H1 (cell line): Measurements from ENCODE around the gene TRAK1. TPM values are rescaled to one million over a fixed set of nuclear protein-coding genes. Genes with fewer than 3 reads are reported as not detected.

Experiments
- CTCF ChIA-PET: fragments of 300-600 bp; sonication (Branson Sonifier 250); formaldehyde crosslinking; loops from one replicate; lab custom pipeline; 2021; ENCODE audit not compliant: partially characterized antibody; lab: Charles Lee
- POLR2A ChIA-PET: fragments of 300-600 bp; sonication (Branson Sonifier 250); formaldehyde crosslinking; loops from one replicate; lab custom pipeline; 2021; ENCODE audit warnings: inconsistent platforms; ENCODE audit not compliant: partially characterized antibody; lab: Charles Lee
- DNase-seq, 2 experiments: peaks; one replicate each; pipeline versions ENCODE4 v3.0.0 to v3.0.0-alpha.2; 2010 to 2022; ENCODE audit warnings: low spot score in 2 of 2, low read depth in 1 of 2, mixed read lengths in 1 of 2
- FAIRE-seq: peaks from 2 replicates; lab custom pipeline; 2011; peaks lifted over from hg19 to GRCh38; lab: Jason Lieb, UNC
- H2AFZ ChIP-seq: 2 replicates; pipeline ENCODE4 v1.8.1; 2012; ENCODE audit warnings: low read length, inconsistent platforms
- H2AK5ac ChIP-seq: 2 replicates; pipeline ENCODE4 v1.6.1; 2013; ENCODE audit warnings: low read depth, low read length
- H2BK120ac ChIP-seq: replicated peaks from 2 replicates; pipeline ENCODE3; 2013; ENCODE audit warnings: low read depth, low read length, inconsistent platforms
- H2BK12ac ChIP-seq: 2 replicates; pipeline ENCODE4 v1.6.1; 2013; ENCODE audit warnings: low read depth, low read length
- H2BK15ac ChIP-seq: 2 replicates; pipeline ENCODE4 v1.6.1; 2013; ENCODE audit warnings: low read length
- H2BK20ac ChIP-seq: 2 replicates; pipeline ENCODE4 v1.6.1; 2013; ENCODE audit warnings: low read length
- H2BK5ac ChIP-seq: 2 replicates; pipeline ENCODE4 v1.6.1; 2013; ENCODE audit warnings: low read depth, low read length
- H3K14ac ChIP-seq: 2 replicates; pipeline ENCODE4 v1.6.1; 2013; ENCODE audit warnings: inconsistent platforms; ENCODE audit not compliant: insufficient read length
- H3K18ac ChIP-seq: 2 replicates; pipeline ENCODE4 v1.6.1; 2013; ENCODE audit warnings: low read length; ENCODE audit errors: extremely low read depth
- H3K23ac ChIP-seq: 2 replicates; pipeline ENCODE4 v1.6.1; 2013; ENCODE audit warnings: inconsistent platforms; ENCODE audit not compliant: insufficient read length
- H3K23me2 ChIP-seq: 2 replicates; pipeline ENCODE4 v1.6.1; 2013; ENCODE audit warnings: low read depth, low read length
- H3K27ac ChIP-seq: 2 replicates; pipeline ENCODE4 v1.6.1; 2011; ENCODE audit warnings: low read depth, low read length, inconsistent platforms
- H3K27me3 ChIP-seq, 4 experiments: replicated peaks in 1 of 4; 1 replicate in 1 of 4; 2 replicates in 3 of 4; pipeline versions ENCODE4 v1.6.1 to v1.8.1; 2011 to 2013; ENCODE audit warnings: low read length in 3 of 4, mild to moderate bottlenecking in 3 of 4, inconsistent platforms in 2 of 4, mixed read lengths in 2 of 4, moderate library complexity in 1 of 4; ENCODE audit not compliant: control insufficient read depth in 3 of 4, insufficient read depth in 3 of 4; ENCODE audit errors: extremely low read depth in 1 of 4
- H3K36me3 ChIP-seq, 4 experiments: 2 replicates each; pipeline versions ENCODE4 v1.6.1 to v1.8.1; 2011 to 2013; ENCODE audit warnings: mild to moderate bottlenecking in 4 of 4, low read length in 3 of 4, moderate library complexity in 2 of 4, control low read depth in 1 of 4, inconsistent platforms in 1 of 4; ENCODE audit not compliant: insufficient read depth in 4 of 4, control insufficient read depth in 2 of 4
- H3K4ac ChIP-seq: replicated peaks from 2 replicates; pipeline ENCODE3; 2013; ENCODE audit warnings: low read length, low read depth, mixed read lengths, inconsistent platforms; ENCODE audit not compliant: insufficient read length
- H3K4me1 ChIP-seq, 4 experiments: replicated peaks in 1 of 4; 1 replicate in 1 of 4; 2 replicates in 3 of 4; pipeline versions ENCODE4 v1.6.1 to v1.8.1; 2011 to 2013; ENCODE audit warnings: low read length in 3 of 4, inconsistent platforms in 2 of 4, mixed read lengths in 1 of 4; ENCODE audit not compliant: insufficient read depth in 4 of 4, control insufficient read depth in 3 of 4
- H3K4me2 ChIP-seq, 2 experiments: 2 replicates each; pipeline versions ENCODE4 v1.6.1 to v1.8.1; 2011 to 2013; ENCODE audit warnings: low read depth in 2 of 2, low read length in 2 of 2, control low read depth in 1 of 2, inconsistent platforms in 1 of 2, mild to moderate bottlenecking in 1 of 2; ENCODE audit not compliant: insufficient read depth in 1 of 2
- H3K4me3 ChIP-seq, 4 experiments: fragments of 200-600, 300-600 bp in 1 of 4; sonication (generic), shearing (Covaris generic), sonication (Bioruptor Twin) in 1 of 4; 2 replicates each; pipeline versions ENCODE4 v1.5.1 to v1.8.1; 2011 to 2016; ENCODE audit warnings: low read length in 4 of 4, low read depth in 3 of 4, control low read depth in 2 of 4, inconsistent platforms in 2 of 4, mild to moderate bottlenecking in 2 of 4, mixed read lengths in 1 of 4, moderate library complexity in 1 of 4; ENCODE audit not compliant: insufficient read depth in 2 of 4; ENCODE audit errors: extremely low read depth in 1 of 4
- H3K56ac ChIP-seq: replicated peaks from 2 replicates; pipeline ENCODE3; 2013; ENCODE audit warnings: low read depth, mild to moderate bottlenecking, mixed read lengths, low read length, inconsistent platforms; ENCODE audit not compliant: insufficient read length
- H3K79me1 ChIP-seq: 2 replicates; pipeline ENCODE4 v1.6.1; 2013; ENCODE audit warnings: low read depth, low read length, control low read depth
- H3K79me2 ChIP-seq, 2 experiments: 2 replicates each; pipeline versions ENCODE4 v1.6.1 to v1.8.1; 2012 to 2013; ENCODE audit warnings: low read length in 2 of 2, mild to moderate bottlenecking in 2 of 2, inconsistent platforms in 1 of 2; ENCODE audit not compliant: insufficient read depth in 2 of 2, control insufficient read depth in 1 of 2
- H3K9ac ChIP-seq, 4 experiments: replicated peaks in 1 of 4; 1 replicate in 1 of 4; 2 replicates in 3 of 4; pipeline versions ENCODE4 v1.6.1 to v1.8.1; 2011 to 2013; ENCODE audit warnings: low read depth in 3 of 4, low read length in 3 of 4, control low read depth in 2 of 4, mild to moderate bottlenecking in 2 of 4, moderate library complexity in 2 of 4, inconsistent platforms in 1 of 4; ENCODE audit errors: extremely low read depth in 1 of 4
- H3K9me3 ChIP-seq, 2 experiments: 2 replicates each; pipeline versions ENCODE4 v1.6.1 to v1.8.1; 2012 to 2013; ENCODE audit warnings: mild to moderate bottlenecking in 2 of 2, moderate library complexity in 2 of 2, control low read depth in 1 of 2, inconsistent platforms in 1 of 2, low read depth in 1 of 2, low read length in 1 of 2, mixed read lengths in 1 of 2; ENCODE audit not compliant: insufficient read depth in 2 of 2
- H4K20me1 ChIP-seq, 2 experiments: replicated peaks in 1 of 2; 2 replicates each; pipeline versions ENCODE3 to v1.8.1; 2011 to 2013; ENCODE audit warnings: inconsistent platforms in 2 of 2, low read length in 2 of 2, mild to moderate bottlenecking in 1 of 2; ENCODE audit not compliant: insufficient read depth in 2 of 2, control insufficient read depth in 1 of 2
- H4K5ac ChIP-seq: 2 replicates; pipeline ENCODE4 v1.6.1; 2013; ENCODE audit warnings: low read length, low read depth, mixed read lengths, inconsistent platforms; ENCODE audit not compliant: insufficient read length
- H4K8ac ChIP-seq: 2 replicates; pipeline ENCODE4 v1.8.0; 2013; ENCODE audit warnings: mild to moderate bottlenecking, moderate library complexity, low read length, inconsistent platforms; ENCODE audit not compliant: insufficient read depth; ENCODE audit errors: extremely low read depth
- H4K91ac ChIP-seq: replicated peaks from 2 replicates; pipeline ENCODE3; 2013; ENCODE audit warnings: low read length, mixed read lengths, inconsistent platforms; ENCODE audit not compliant: insufficient read length
- CBX8 ChIP-seq: fragments of 300-800, 300-1000 bp; sonication (generic); IDR thresholded peaks from 2 replicates; pipeline ENCODE4 v1.7.1; 2016; ENCODE audit warnings: low read depth, low read length, borderline replicate concordance
- EZH2 ChIP-seq: fragments of 200-600 bp; sonication (generic); IDR thresholded peaks from 2 replicates; pipeline ENCODE4 v1.7.1; 2012; ENCODE audit warnings: low read depth, mild to moderate bottlenecking, moderate library complexity, low read length, inconsistent platforms; ENCODE audit not compliant: severe bottlenecking
- GTF2F1 ChIP-seq: IDR thresholded peaks from 2 replicates; pipeline ENCODE4 v1.6.1; 2012; ENCODE audit warnings: low read depth, low read length, improper control_type of control experiment, borderline replicate concordance
- JUND ChIP-seq: IDR thresholded peaks from 2 replicates; pipeline ENCODE4 v1.6.1; 2011; ENCODE audit warnings: mild to moderate bottlenecking, improper control_type of control experiment, low read length
- RFX5 ChIP-seq: IDR thresholded peaks from 2 replicates; pipeline ENCODE4 v1.6.1; 2011; ENCODE audit warnings: low read depth, low read length, improper control_type of control experiment, borderline replicate concordance
- RXRA ChIP-seq: IDR thresholded peaks from 2 replicates; pipeline ENCODE4 v1.6.1; 2011; ENCODE audit warnings: low read depth, mild to moderate bottlenecking, low read length, moderate library complexity; ENCODE audit not compliant: insufficient read depth
- TAF1 ChIP-seq: IDR thresholded peaks from 2 replicates; pipeline ENCODE4 v1.6.1; 2011; ENCODE audit warnings: mild to moderate bottlenecking, low read depth, low read length
- TEAD4 ChIP-seq: IDR thresholded peaks from 2 replicates; pipeline ENCODE4 v1.6.1; 2012; ENCODE audit warnings: low read depth, low read length, inconsistent platforms, mixed read lengths
- WGBS, 2 experiments: shearing (Covaris generic) in 1 of 2; methylation state at CpG; one replicate each; pipeline versions ENCODE4 v1.1.6 to v1.1.7; 2013 to 2015; ENCODE audit warnings: low lambda C conversion rate in 2 of 2, mixed read lengths in 2 of 2, inconsistent platforms in 1 of 2, low coverage in 1 of 2, missing lambda C conversion rate in 1 of 2; ENCODE audit not compliant: insufficient replicate concordance in 2 of 2, insufficient coverage in 1 of 2, insufficient read length in 1 of 2; ENCODE audit errors: extremely low coverage in 1 of 2, missing lambda C conversion rate in 1 of 2; 5-methylcytosine and 5-hydroxymethylcytosine counted together
- polyA plus RNA-seq, 7 experiments: library from polyadenylated mRNA; depleted of rRNA in 3 of 7; stranded (reverse) in 5 of 7; unstranded in 2 of 7; fragments of >200 nt in 5 of 7; fragments of 200-250 nt in 2 of 7; gene quantifications; 1 replicate in 5 of 7; 2 replicates in 1 of 7; 4 replicates in 1 of 7; pipeline versions ENCODE4 v1.2.1 to v1.2.3, GENCODE V29; 2011 to 2013; ENCODE audit warnings: missing spikeins in 2 of 7, mixed read lengths in 2 of 7
- total RNA-seq: library from RNA; stranded (reverse); fragmentation: NEBNext Ultra II Directional; extraction: Animal tissue kit (Norgen Biotek cat#: 25700); gene quantifications from 2 replicates; pipeline ENCODE4 v1.2.1, GENCODE V29; 2021
- TF ChIP-seq, protein P1 (sequence below), 3 experiments: IDR thresholded peaks; 1 replicate in 2 of 3; 2 replicates in 1 of 3; pipeline versions ENCODE4 v1.5.1 to v1.6.1; 2011; ENCODE audit warnings: low read length in 3 of 3, mild to moderate bottlenecking in 3 of 3, inconsistent platforms in 2 of 3, low read depth in 1 of 3, moderate library complexity in 1 of 3; ENCODE audit not compliant: insufficient read depth in 1 of 3; ENCODE audit errors: control extremely low read depth in 1 of 3
- TF ChIP-seq, protein P2 (sequence below): IDR thresholded peaks from 2 replicates; pipeline ENCODE4 v1.6.1; 2011; ENCODE audit warnings: low read depth, mild to moderate bottlenecking, low read length; ENCODE audit not compliant: insufficient read depth

TRAK1 gene
- total and polyA plus RNA-seq, 2 of the 8 experiments (the other 6 are each of a cell fraction or from before 2014, with no cell fraction given), result 21.3 to 32.7 TPM

DNA sequence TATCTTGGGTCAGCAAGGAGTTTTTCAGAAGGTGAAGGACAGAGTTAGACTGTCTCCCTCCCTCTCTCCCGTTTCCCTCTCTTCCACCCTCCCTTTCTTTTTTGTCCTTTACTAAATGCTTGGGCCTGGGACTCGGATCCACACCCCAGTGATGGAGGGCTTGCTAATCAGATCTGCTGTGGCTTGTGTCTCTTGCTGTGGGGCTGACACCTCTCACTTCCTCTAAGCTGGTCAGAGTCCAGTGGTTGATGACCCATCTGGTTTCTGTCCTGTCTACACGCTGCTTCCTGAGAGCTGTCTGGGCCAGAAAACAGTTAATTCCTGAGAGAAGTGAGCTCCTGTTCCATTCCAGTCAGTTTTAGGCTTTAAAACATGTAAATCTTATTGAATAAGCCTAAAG, 849 bp downstream of the TRAK1 start:
- Histone ChIP-seq H2BK5ac (no peak overlapping the region; the same call in none of the 2 replicates), H3K4me1 (peaks cover 0 to 3% (median 2%) of the 10 kb centered on the region in 4 experiments; a peak in 3 of 7 replicates), H2BK12ac (peak overlapping the region; percentile 30; the same call in 1 of the 2 replicates), H4K91ac (no peak overlapping the region), H3K27me3 (no peaks in the 10 kb centered on the region), H3K4me2 (no peak overlapping the region), H2BK20ac (no peak overlapping the region), H4K20me1 (no peaks in the 10 kb centered on the region), H2BK120ac (no peak overlapping the region), H3K9ac (no peak overlapping the region), H3K4ac (no peak overlapping the region), H2AFZ (no peak overlapping the region), H4K8ac (no peak overlapping the region), H2AK5ac (no peak overlapping the region; the same call in 1 of the 2 replicates), H3K23me2 (no peaks in the 10 kb centered on the region), H3K23ac (no peak overlapping the region), H3K79me2 (no peaks in the 10 kb centered on the region; a peak in 1 of 4 replicates), H3K9me3 (no peaks in the 10 kb centered on the region), H3K18ac (no peak overlapping the region), H3K14ac (no peak overlapping the region), H3K4me3 (no peak overlapping the region), H3K36me3 (peaks cover 0 to 4% (median 0%) of the 10 kb centered on the region in 4 experiments; a peak in 1 of 8 replicates), H4K5ac (no peak overlapping the region), H3K79me1 (peaks cover 2% of the 10 kb centered on the region; the same call in 1 of the 2 replicates), H3K27ac (0 out of 2 replicates have a peak overlapping the region, but pooled peaks have one; percentile 19), H2BK15ac (peak overlapping the region; percentile 0; the same call in 1 of the 2 replicates), H3K56ac (no peak overlapping the region)
- DNase-seq, result no peak
- CTCF ChIA-PET, result interaction anchor here (2.8 to 3.1 kb wide), 2 partner anchors 8 to 94 kb away, joined by 12 to 14 read pairs; no protein-coding TSS in a partner anchor
- POLR2A ChIA-PET, result interaction anchor here (2.0 kb wide), 1 partner anchor 77 kb away, joined by 8 read pairs; no protein-coding TSS in a partner anchor
- 92% methylated on average over 3 of the region's 3 CpGs; no CpG with 5 or more reads in 1 of the 2 experiments for WGBS, 2 experiments
- FAIRE-seq, result no peak
- TF ChIP-seq CBX8 (no peak), EZH2 (no peak), JUND (no peak), TEAD4 (no peak), RXRA (no peak), RFX5 (no peak), GTF2F1 (no peak), TAF1 (no peak)
- TF ChIP-seq, protein P1, sequence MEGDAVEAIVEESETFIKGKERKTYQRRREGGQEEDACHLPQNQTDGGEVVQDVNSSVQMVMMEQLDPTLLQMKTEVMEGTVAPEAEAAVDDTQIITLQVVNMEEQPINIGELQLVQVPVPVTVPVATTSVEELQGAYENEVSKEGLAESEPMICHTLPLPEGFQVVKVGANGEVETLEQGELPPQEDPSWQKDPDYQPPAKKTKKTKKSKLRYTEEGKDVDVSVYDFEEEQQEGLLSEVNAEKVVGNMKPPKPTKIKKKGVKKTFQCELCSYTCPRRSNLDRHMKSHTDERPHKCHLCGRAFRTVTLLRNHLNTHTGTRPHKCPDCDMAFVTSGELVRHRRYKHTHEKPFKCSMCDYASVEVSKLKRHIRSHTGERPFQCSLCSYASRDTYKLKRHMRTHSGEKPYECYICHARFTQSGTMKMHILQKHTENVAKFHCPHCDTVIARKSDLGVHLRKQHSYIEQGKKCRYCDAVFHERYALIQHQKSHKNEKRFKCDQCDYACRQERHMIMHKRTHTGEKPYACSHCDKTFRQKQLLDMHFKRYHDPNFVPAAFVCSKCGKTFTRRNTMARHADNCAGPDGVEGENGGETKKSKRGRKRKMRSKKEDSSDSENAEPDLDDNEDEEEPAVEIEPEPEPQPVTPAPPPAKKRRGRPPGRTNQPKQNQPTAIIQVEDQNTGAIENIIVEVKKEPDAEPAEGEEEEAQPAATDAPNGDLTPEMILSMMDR (IDR thresholded peaks at IDR 0.05; ENCODE audit: control extremely low read depth in 1 of 3, insufficient read depth in 1 of 3, low read depth in 1 of 3, low read length in 3 of 3), result no peak
- TF ChIP-seq, protein P2, sequence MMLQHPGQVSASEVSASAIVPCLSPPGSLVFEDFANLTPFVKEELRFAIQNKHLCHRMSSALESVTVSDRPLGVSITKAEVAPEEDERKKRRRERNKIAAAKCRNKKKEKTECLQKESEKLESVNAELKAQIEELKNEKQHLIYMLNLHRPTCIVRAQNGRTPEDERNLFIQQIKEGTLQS, result no peak
